Endothelial cell (in vitro differentiated cells): Measurements from ENCODE around the gene HTD2. TPM values are rescaled to one million over a fixed set of nuclear protein-coding genes. Genes with fewer than 3 reads are reported as not detected.

Experiments
- DNase-seq: peaks from one replicate; pipeline ENCODE4 v3.0.0; 2021; ENCODE audit warnings: low spot score
- H3K27ac Mint-ChIP-seq: one replicate; pipeline ENCODE4 v1.8.0; 2021; ENCODE audit warnings: mixed read lengths, inconsistent platforms; ENCODE audit not compliant: unreplicated experiment
- H3K27me3 Mint-ChIP-seq: one replicate; pipeline ENCODE4 v1.8.0; 2021; ENCODE audit warnings: mild to moderate bottlenecking, moderate library complexity, mixed read lengths, inconsistent platforms; ENCODE audit not compliant: unreplicated experiment
- H3K36me3 Mint-ChIP-seq: one replicate; pipeline ENCODE4 v1.8.0; 2021; ENCODE audit warnings: mild to moderate bottlenecking, low read depth, mixed read lengths, inconsistent platforms; ENCODE audit not compliant: unreplicated experiment
- H3K4me1 Mint-ChIP-seq: one replicate; pipeline ENCODE4 v1.8.0; 2021; ENCODE audit warnings: mild to moderate bottlenecking, mixed read lengths, inconsistent platforms; ENCODE audit not compliant: unreplicated experiment
- H3K4me3 Mint-ChIP-seq: one replicate; pipeline ENCODE4 v1.8.0; 2021; ENCODE audit warnings: mild to moderate bottlenecking, mixed read lengths, inconsistent platforms; ENCODE audit not compliant: unreplicated experiment
- H3K9me3 Mint-ChIP-seq: one replicate; pipeline ENCODE4 v1.8.0; 2021; ENCODE audit warnings: mixed read lengths, inconsistent platforms; ENCODE audit not compliant: unreplicated experiment
- CTCF ChIP-seq: fragments of 200-600 bp; sonication (generic); IDR thresholded peaks from one replicate; pipeline ENCODE4 v1.5.0; 2021; ENCODE audit warnings: antibody characterized with exemption; ENCODE audit not compliant: unreplicated experiment
- total RNA-seq: library from RNA; stranded (reverse); fragmentation: NEBNext Ultra II Directional; extraction: Animal tissue kit (Norgen Biotek cat#: 25700); gene quantifications from one replicate; pipeline ENCODE4 v1.2.1, GENCODE V29; 2021; ENCODE audit not compliant: unreplicated experiment

The HTD2 gene
- total RNA-seq, 1 donor from 2014 or later: 8.4 TPM

- H3K4me1 Mint-ChIP-seq: no peaks in the 10 kb centered on the region
Measured at GRCh38 chr3:58340594-58341244, 34.4 kb downstream of the HTD2 start.

GRCh38 chr3:58341376-58341775 lies 35.1 kb downstream of the HTD2 start:
- Mint-ChIP-seq H3K27ac (no peak overlapping the region), H3K27me3 (peaks cover 3% of the 10 kb centered on the region), H3K4me1 (no peaks in the 10 kb centered on the region), H3K4me3 (no peak overlapping the region), H3K36me3 (peaks cover 3% of the 10 kb centered on the region), H3K9me3 (no peaks in the 10 kb centered on the region)
- DNase-seq: no peak
- TF ChIP-seq CTCF: no peak

More at GRCh38 chr3:58340594-58341244, 34.4 kb downstream of the HTD2 start:
- TF ChIP-seq CTCF: no peak
- no peaks in the 10 kb centered on the region for H3K9me3 Mint-ChIP-seq
- H3K27ac Mint-ChIP-seq: no peak overlapping the region
- peaks cover 3% of the 10 kb centered on the region for H3K27me3 Mint-ChIP-seq
- H3K36me3 Mint-ChIP-seq: peaks cover 3% of the 10 kb centered on the region
- no peak for DNase-seq
- H3K4me3 Mint-ChIP-seq: no peak overlapping the region

GRCh38 chr3:58342676-58343075 lies 36.4 kb downstream of the HTD2 start:
- H3K9me3 Mint-ChIP-seq: no peaks in the 10 kb centered on the region
- no peak for DNase-seq
- no peak overlapping the region for H3K4me3 Mint-ChIP-seq
- TF ChIP-seq CTCF: no peak
- peaks cover 3% of the 10 kb centered on the region for H3K27me3 Mint-ChIP-seq
- peaks cover 3% of the 10 kb centered on the region for H3K36me3 Mint-ChIP-seq
- H3K4me1 Mint-ChIP-seq: no peaks in the 10 kb centered on the region
- no peak overlapping the region for H3K27ac Mint-ChIP-seq

GRCh38 chr3:58345457-58345856 lies 39.1 kb downstream of the HTD2 start:
- no peak for TF ChIP-seq CTCF
- H3K4me1 Mint-ChIP-seq: no peaks in the 10 kb centered on the region
- no peaks in the 10 kb centered on the region for H3K27me3 Mint-ChIP-seq
- no peak overlapping the region for H3K4me3 Mint-ChIP-seq
- no peaks in the 10 kb centered on the region for H3K36me3 Mint-ChIP-seq
- no peaks in the 10 kb centered on the region for H3K9me3 Mint-ChIP-seq
- no peak overlapping the region for H3K27ac Mint-ChIP-seq
- no peak for DNase-seq

GRCh38 chr3:58346368-58346767 lies 40.0 kb downstream of the HTD2 start:
- Mint-ChIP-seq H3K4me1 (no peaks in the 10 kb centered on the region), H3K36me3 (no peaks in the 10 kb centered on the region), H3K9me3 (no peaks in the 10 kb centered on the region), H3K4me3 (no peak overlapping the region), H3K27me3 (no peaks in the 10 kb centered on the region), H3K27ac (no peak overlapping the region)
- DNase-seq: no peak
- TF ChIP-seq CTCF: no peak
